ENCODE measurements around the gene UBE2B.

The UBE2B gene

GRCh38 chr5:134437340-134437846, 66.0 kb downstream of the UBE2B start:
- DNase-seq (ENCODE audit: low read depth, low spot score): no peak

GRCh38 chr5:134437847-134438581, 66.6 kb downstream of the UBE2B start:
- no peak for DNase-seq (ENCODE audit: low read depth, low spot score)

- DNase-seq (ENCODE audit: low read depth, low spot score): no peak
These were observed 67.4 kb downstream of the UBE2B start for GRCh38 chr5:134438721-134439123.

DNA sequence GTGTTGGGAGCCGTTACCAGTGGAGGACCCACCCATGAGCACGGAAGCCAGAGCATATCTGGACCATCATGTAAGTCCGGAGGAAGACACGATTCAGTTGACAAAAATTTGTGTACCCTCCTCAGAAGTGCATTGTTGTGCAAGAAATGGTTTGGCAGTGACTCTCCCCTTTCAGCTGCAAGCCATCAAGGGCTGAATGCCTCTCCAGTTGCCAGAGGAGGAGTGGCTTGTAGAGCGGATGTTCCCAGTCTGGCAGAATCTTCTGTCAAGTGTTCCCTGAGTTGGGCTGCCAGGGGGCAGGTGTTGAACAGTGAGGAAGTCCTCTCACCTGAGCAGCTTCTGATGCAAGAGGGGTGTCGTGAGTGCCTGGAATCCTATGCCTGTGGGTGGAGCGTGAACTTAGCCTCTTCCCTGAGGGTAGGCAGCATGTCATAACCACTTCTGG, 67.9 kb downstream of the UBE2B start:
- no peak for DNase-seq (ENCODE audit: low read depth, low spot score)

GRCh38 chr5:134440201-134440755, 68.9 kb downstream of the UBE2B start:
- DNase-seq (ENCODE audit: low read depth, low spot score): no peak
